B cell (primary cell): Measurements from ENCODE around the gene DNAH6. TPM values are rescaled to one million over a fixed set of nuclear protein-coding genes. Genes with fewer than 3 reads are reported as not detected.

Experiments
- ATAC-seq: fragments of 200-7000 bp; cut with Tn5 transposase; one replicate; pipeline ENCODE4 v1.10.0; 2021; ENCODE audit warnings: low read depth, mild to moderate bottlenecking, moderate number of reproducible peaks, moderate library complexity
- CTCF ChIA-PET: fragments of 350-600 bp; sonication (Branson Sonifier 250); formaldehyde crosslinking; loops from one replicate; lab custom pipeline; 2021; ENCODE audit warnings: antibody characterized with exemption, inconsistent platforms; lab: Charles Lee
- POLR2A ChIA-PET: fragments of 350-600 bp; sonication (Branson Sonifier 250); formaldehyde crosslinking; loops from one replicate; lab custom pipeline; 2021; ENCODE audit warnings: antibody characterized with exemption; lab: Charles Lee
- DNase-seq: peaks from one replicate; pipeline ENCODE4 v3.0.0; 2013
- H2AFZ ChIP-seq: 2 replicates; pipeline ENCODE4 v1.6.1; 2012; ENCODE audit warnings: mild to moderate bottlenecking, low read depth, low read length; ENCODE audit not compliant: insufficient read depth, poor library complexity, severe bottlenecking
- H3K27ac ChIP-seq, 2 donors: 1 replicate in 1 of 2; 2 replicates in 1 of 2; pipeline ENCODE4 v1.5.1; 2012 to 2013; ENCODE audit warnings: low read length in 2 of 2, mild to moderate bottlenecking in 2 of 2, moderate library complexity in 1 of 2
- H3K27me3 ChIP-seq, 4 experiments: fragments of 200-600 bp in 1 of 4; sonication (generic) in 1 of 4; replicated peaks in 1 of 4; 1 replicate in 2 of 4; 2 replicates in 2 of 4; pipeline versions ENCODE4 v1.6.1 to v1.7.0; 2013 to 2016; ENCODE audit warnings: low read length in 3 of 4, mild to moderate bottlenecking in 2 of 4, mixed read lengths in 1 of 4, moderate library complexity in 1 of 4; ENCODE audit not compliant: insufficient read depth in 4 of 4, control insufficient read depth in 3 of 4; ENCODE audit errors: control extremely low read depth in 1 of 4
- H3K36me3 ChIP-seq, 2 experiments: replicated peaks in 1 of 2; 1 replicate in 1 of 2; 2 replicates in 1 of 2; pipeline versions ENCODE4 v1.6.1 to v1.7.1; 2013; ENCODE audit warnings: low read length in 1 of 2; ENCODE audit not compliant: insufficient read depth in 2 of 2, control insufficient read depth in 1 of 2; ENCODE audit errors: control extremely low read depth in 1 of 2, extremely low read depth in 1 of 2
- H3K4me1 ChIP-seq, 2 donors: fragments of 200-600 bp in 1 of 2; sonication (generic) in 1 of 2; 1 replicate in 1 of 2; 2 replicates in 1 of 2; pipeline versions ENCODE4 v1.5.1 to v1.6.1; 2013 to 2017; ENCODE audit warnings: low read length in 2 of 2; ENCODE audit not compliant: control insufficient read depth in 2 of 2, insufficient read depth in 2 of 2
- H3K4me2 ChIP-seq: replicated peaks from 2 replicates; pipeline ENCODE3; 2012; ENCODE audit warnings: mild to moderate bottlenecking, low read depth, low read length; ENCODE audit not compliant: poor library complexity, severe bottlenecking
- H3K4me3 ChIP-seq, 5 experiments: fragments of 200-600 bp in 1 of 5; sonication (generic) in 1 of 5; 1 replicate in 3 of 5; 2 replicates in 2 of 5; pipeline versions ENCODE4 v1.5.1 to v1.7.0; 2011 to 2016; ENCODE audit warnings: low read length in 4 of 5, mild to moderate bottlenecking in 4 of 5, low read depth in 2 of 5, control low read depth in 1 of 5, moderate library complexity in 1 of 5; ENCODE audit not compliant: insufficient read depth in 1 of 5; ENCODE audit errors: control extremely low read depth in 1 of 5, extremely low read depth in 1 of 5
- H3K79me2 ChIP-seq: fragments of 200-600 bp; sonication (generic); one replicate; pipeline ENCODE4 v1.6.0; 2016; ENCODE audit warnings: low read length; ENCODE audit not compliant: control insufficient read depth, insufficient read depth
- H3K9ac ChIP-seq: fragments of 200-600 bp; sonication (generic); 2 replicates; pipeline ENCODE4 v1.6.1; 2017; ENCODE audit warnings: mild to moderate bottlenecking, low read length, moderate library complexity
- H3K9me3 ChIP-seq, 3 donors: one replicate each; pipeline versions ENCODE4 v1.6.1 to v1.7.1; 2013; ENCODE audit warnings: low read length in 2 of 3; ENCODE audit not compliant: control insufficient read depth in 2 of 3, insufficient read depth in 1 of 3; ENCODE audit errors: control extremely low read depth in 1 of 3
- H4K20me1 ChIP-seq: 2 replicates; pipeline ENCODE4 v1.6.0; 2012; ENCODE audit warnings: mild to moderate bottlenecking, low read length; ENCODE audit not compliant: insufficient read depth, control insufficient read depth, poor library complexity, severe bottlenecking
- H3K27ac Mint-ChIP-seq: one replicate; pipeline ENCODE4 v1.8.0; 2021; ENCODE audit warnings: mixed read lengths
- H3K27me3 Mint-ChIP-seq: one replicate; pipeline ENCODE4 v1.8.0; 2021; ENCODE audit warnings: mixed read lengths
- H3K4me1 Mint-ChIP-seq: one replicate; pipeline ENCODE4 v1.8.0; 2021; ENCODE audit warnings: mixed read lengths
- H3K4me3 Mint-ChIP-seq: one replicate; pipeline ENCODE4 v1.8.0; 2021; ENCODE audit warnings: mixed read lengths
- H3K9me3 Mint-ChIP-seq: one replicate; pipeline ENCODE4 v1.8.0; 2022; ENCODE audit warnings: mixed read lengths; ENCODE audit not compliant: insufficient read depth
- CTCF ChIP-seq: fragments of 200-600 bp; IDR thresholded peaks from one replicate; pipeline ENCODE4 v1.8.0; 2022; ENCODE audit warnings: antibody characterized with exemption, mild to moderate bottlenecking
- EZH2 ChIP-seq: IDR thresholded peaks from 2 replicates; pipeline ENCODE4 v1.6.1; 2012; ENCODE audit warnings: borderline replicate concordance, low read depth, mild to moderate bottlenecking, moderate library complexity, low read length; ENCODE audit not compliant: insufficient read depth, poor library complexity, severe bottlenecking
- WGBS: methylation state at CpG from one replicate; pipeline ENCODE4 v1.1.5; 2013; ENCODE audit warnings: missing lambda C conversion rate; ENCODE audit not compliant: insufficient coverage; 5-methylcytosine and 5-hydroxymethylcytosine counted together
- intact Hi-C: fragments of 100-400 bp; cut with micrococcal nuclease; formaldehyde crosslinking; loops from one replicate; pipeline ENCODE4 v1.10.0; 2022
- polyA plus RNA-seq: library from polyadenylated mRNA; depleted of rRNA; stranded (reverse); fragments of >200 nt; gene quantifications from 2 replicates; pipeline ENCODE4 v1.2.3, GENCODE V29; 2012
- total RNA-seq, 2 donors: library from RNA; stranded (reverse); fragments of 120-200 nt in 1 of 2; gene quantifications; 1 replicate in 1 of 2; 2 replicates in 1 of 2; pipeline versions ENCODE4 v1.2.3 to v1.2.4, GENCODE V29; 2013 to 2022

Gene DNAH6
- total and polyA plus RNA-seq, 2 donors (not counting 1 experiment from before 2014, with no cell fraction given): 0.01 to 1.9 TPM

- no peaks in the 10 kb centered on the region for H4K20me1 ChIP-seq
- no peaks in the 10 kb centered on the region for H3K27me3 Mint-ChIP-seq
- H3K27ac ChIP-seq: no peak overlapping the region
- no peak overlapping the region for H2AFZ ChIP-seq
- H3K4me1 ChIP-seq: no peaks in the 10 kb centered on the region
- no peak overlapping the region for H3K27ac Mint-ChIP-seq
- no peak overlapping the region for H3K4me3 ChIP-seq
- no peak overlapping the region for H3K9ac ChIP-seq
- ChIA-PET CTCF (interaction anchor here (1.0 to 1.2 kb wide), 2 partner anchors 133 to 299 kb away, joined by 3 read pairs; no protein-coding TSS in a partner anchor), POLR2A (no interaction called here)
- no peaks in the 10 kb centered on the region for H3K79me2 ChIP-seq
- intact Hi-C loops: no loop called here
- no peaks in the 10 kb centered on the region for H3K9me3 ChIP-seq
- TF ChIP-seq EZH2 (no peak), CTCF (peak; percentile 21)
- DNase-seq: no peak
- H3K9me3 Mint-ChIP-seq: no peaks in the 10 kb centered on the region
- H3K36me3 ChIP-seq: no peaks in the 10 kb centered on the region
- no peaks in the 10 kb centered on the region for H3K4me1 Mint-ChIP-seq
- no peak overlapping the region for H3K4me2 ChIP-seq
- ATAC-seq: no peak
- H3K27me3 ChIP-seq: no peaks in the 10 kb centered on the region
- 77% methylated on average over 5 of the region's 6 CpGs for WGBS
- H3K4me3 Mint-ChIP-seq: no peak overlapping the region
Measured at GRCh38 chr2:84631047-84631446, 114.7 kb downstream of the DNAH6 start.

- H3K79me2 ChIP-seq: no peaks in the 10 kb centered on the region
- no peaks in the 10 kb centered on the region for H3K36me3 ChIP-seq
- CTCF ChIA-PET: interaction anchor here (1.2 kb wide), 1 partner anchor 298 kb away, joined by 3 read pairs; no protein-coding TSS in a partner anchor
- TF ChIP-seq EZH2: no peak
- no peak for TF ChIP-seq CTCF
- no peaks in the 10 kb centered on the region for H4K20me1 ChIP-seq
- 91% methylated on average over 2 of the region's 5 CpGs for WGBS
- no peak overlapping the region for H2AFZ ChIP-seq
- H3K9me3 ChIP-seq: no peaks in the 10 kb centered on the region
- no peak overlapping the region for H3K4me3 ChIP-seq
- POLR2A ChIA-PET: no interaction called here
- H3K27ac ChIP-seq: no peak overlapping the region
- no peak overlapping the region for H3K9ac ChIP-seq
- H3K27ac Mint-ChIP-seq: no peak overlapping the region
- intact Hi-C loops: no loop called here
- H3K27me3 Mint-ChIP-seq: no peaks in the 10 kb centered on the region
- ATAC-seq (no peak), DNase-seq (no peak)
- no peak overlapping the region for H3K4me3 Mint-ChIP-seq
- H3K9me3 Mint-ChIP-seq: no peaks in the 10 kb centered on the region
- no peak overlapping the region for H3K4me2 ChIP-seq
- no peaks in the 10 kb centered on the region for H3K4me1 Mint-ChIP-seq
- H3K27me3 ChIP-seq: no peaks in the 10 kb centered on the region
- no peaks in the 10 kb centered on the region for H3K4me1 ChIP-seq
Measured at GRCh38 chr2:84631985-84632384, 115.7 kb downstream of the DNAH6 start.
